Measurements from ENCODE around the gene GTF2A1. TPM values are rescaled to one million over a fixed set of nuclear protein-coding genes. Genes with fewer than 3 reads are reported as not detected.

Gene GTF2A1
- total RNA-seq, 1 donor from 2014 or later, result 63.1 TPM

DNA sequence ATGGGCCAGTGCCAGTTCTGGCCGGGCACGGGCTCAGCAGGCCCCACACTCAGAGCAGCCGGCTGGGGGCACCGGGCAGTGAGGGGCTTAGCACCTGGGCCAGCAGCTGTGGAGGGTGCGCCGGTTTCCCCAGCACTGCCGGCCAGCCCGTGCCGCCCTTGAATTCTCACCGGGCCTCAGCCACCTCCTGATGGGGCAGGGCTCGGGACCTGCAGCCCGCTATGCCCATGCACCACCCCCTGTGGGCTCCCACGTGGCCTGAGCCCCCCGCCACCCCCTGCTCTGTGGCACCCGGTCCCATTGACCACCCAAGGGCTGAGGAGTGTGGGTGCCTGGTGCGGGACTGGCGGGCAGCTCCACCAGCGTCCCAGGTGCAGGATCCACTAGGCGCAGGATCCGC, 15.4 kb upstream of the GTF2A1 start:
- Histone ChIP-seq H3K4me3 (no peak overlapping the region), H3K4me2 (no peak overlapping the region), H3K79me2 (ENCODE audit: low read depth) (no peaks in the 10 kb centered on the region), H3K4me1 (peaks cover 25% of the 10 kb centered on the region), H3F3A (ENCODE audit: low read depth) (no peaks in the 10 kb centered on the region), H3K9me3 (ENCODE audit: low read depth) (no peaks in the 10 kb centered on the region), H3K27ac (no peak overlapping the region), H3K9ac (no peak overlapping the region), H3K27me3 (no peaks in the 10 kb centered on the region), H3K36me3 (no peaks in the 10 kb centered on the region), H4K20me1 (ENCODE audit: low read depth) (no peaks in the 10 kb centered on the region), H2AFZ (replicated peaks) (no peak overlapping the region)
- Mint-ChIP-seq H3K9me3 (peaks cover 4% of the 10 kb centered on the region), H3K4me3 (no peak overlapping the region), H3K27ac (no peak overlapping the region), H3K27me3 (ENCODE audit: insufficient read depth, low read depth) (no peaks in the 10 kb centered on the region), H3K36me3 (no peaks in the 10 kb centered on the region), H3K4me1 (peaks cover 11% of the 10 kb centered on the region)
- TF ChIP-seq EZH2 (IDR thresholded peaks at IDR 0.05) (no peak), EZH2phosphoT487 (IDR thresholded peaks at IDR 0.05) (no peak)
- TF ChIP-seq, protein P1, sequence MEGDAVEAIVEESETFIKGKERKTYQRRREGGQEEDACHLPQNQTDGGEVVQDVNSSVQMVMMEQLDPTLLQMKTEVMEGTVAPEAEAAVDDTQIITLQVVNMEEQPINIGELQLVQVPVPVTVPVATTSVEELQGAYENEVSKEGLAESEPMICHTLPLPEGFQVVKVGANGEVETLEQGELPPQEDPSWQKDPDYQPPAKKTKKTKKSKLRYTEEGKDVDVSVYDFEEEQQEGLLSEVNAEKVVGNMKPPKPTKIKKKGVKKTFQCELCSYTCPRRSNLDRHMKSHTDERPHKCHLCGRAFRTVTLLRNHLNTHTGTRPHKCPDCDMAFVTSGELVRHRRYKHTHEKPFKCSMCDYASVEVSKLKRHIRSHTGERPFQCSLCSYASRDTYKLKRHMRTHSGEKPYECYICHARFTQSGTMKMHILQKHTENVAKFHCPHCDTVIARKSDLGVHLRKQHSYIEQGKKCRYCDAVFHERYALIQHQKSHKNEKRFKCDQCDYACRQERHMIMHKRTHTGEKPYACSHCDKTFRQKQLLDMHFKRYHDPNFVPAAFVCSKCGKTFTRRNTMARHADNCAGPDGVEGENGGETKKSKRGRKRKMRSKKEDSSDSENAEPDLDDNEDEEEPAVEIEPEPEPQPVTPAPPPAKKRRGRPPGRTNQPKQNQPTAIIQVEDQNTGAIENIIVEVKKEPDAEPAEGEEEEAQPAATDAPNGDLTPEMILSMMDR (IDR thresholded peaks at IDR 0.05), result no peak
- DNase-seq (ENCODE audit: low spot score), result no peak

DNA sequence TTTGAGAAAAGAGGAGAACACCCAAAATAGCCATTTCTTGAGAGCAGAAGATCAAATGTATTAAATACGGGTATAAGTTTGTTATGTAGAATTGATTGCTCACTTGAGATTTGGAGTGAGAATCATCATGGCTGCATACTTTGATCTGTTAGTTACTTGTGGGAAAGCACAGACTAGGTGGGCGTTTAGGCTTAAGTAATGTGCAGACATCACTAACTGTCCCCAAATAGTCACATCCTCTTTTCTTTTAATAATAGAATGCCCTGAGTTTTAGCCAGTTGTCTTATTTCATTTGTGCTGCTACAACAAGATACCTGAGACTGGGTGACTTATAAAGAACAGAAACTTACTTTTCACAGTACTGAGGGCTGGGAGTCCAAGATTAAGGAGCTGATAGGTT, 14.3 kb upstream of the GTF2A1 start:
- Histone ChIP-seq H2AFZ (replicated peaks) (no peak overlapping the region), H4K20me1 (ENCODE audit: low read depth) (no peaks in the 10 kb centered on the region), H3K4me1 (peaks cover 26% of the 10 kb centered on the region), H3K9me3 (ENCODE audit: low read depth) (no peaks in the 10 kb centered on the region), H3K36me3 (no peaks in the 10 kb centered on the region), H3K27ac (no peak overlapping the region), H3K4me3 (no peak overlapping the region), H3K9ac (no peak overlapping the region), H3K27me3 (no peaks in the 10 kb centered on the region), H3K79me2 (ENCODE audit: low read depth) (no peaks in the 10 kb centered on the region), H3F3A (ENCODE audit: low read depth) (no peaks in the 10 kb centered on the region), H3K4me2 (no peak overlapping the region)
- TF ChIP-seq, protein P1 (IDR thresholded peaks at IDR 0.05), result no peak
- no peak for TF ChIP-seq EZH2phosphoT487 (IDR thresholded peaks at IDR 0.05)
- TF ChIP-seq EZH2 (IDR thresholded peaks at IDR 0.05), result no peak
- Mint-ChIP-seq H3K27ac (no peak overlapping the region), H3K4me1 (peaks cover 11% of the 10 kb centered on the region), H3K4me3 (no peak overlapping the region), H3K27me3 (ENCODE audit: insufficient read depth, low read depth) (peaks cover 3% of the 10 kb centered on the region), H3K36me3 (no peaks in the 10 kb centered on the region), H3K9me3 (peaks cover 3% of the 10 kb centered on the region)
- DNase-seq (ENCODE audit: low spot score), result no peak

DNA sequence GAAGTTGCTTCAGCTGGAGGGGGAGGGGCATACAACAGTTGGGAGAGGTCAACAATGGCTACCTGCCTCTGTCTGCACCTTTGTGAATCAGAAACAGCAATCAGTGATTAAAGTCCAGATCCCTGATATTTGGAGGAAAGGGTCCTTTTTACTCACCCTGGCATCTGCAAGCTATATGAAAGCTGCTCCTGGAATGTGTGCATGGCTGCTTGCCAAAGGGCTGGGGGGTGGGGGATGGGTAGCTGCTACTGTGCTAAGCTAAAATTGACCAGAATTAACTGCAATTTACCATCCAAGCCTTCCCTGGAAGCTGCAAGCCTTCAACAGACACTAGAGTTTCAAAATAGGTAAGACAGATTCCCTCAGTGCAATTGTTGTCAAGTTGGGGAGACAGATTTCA, 13.5 kb upstream of the GTF2A1 start:
- no peak overlapping the region for H2AFZ ChIP-seq (replicated peaks)
- H3K4me1 Mint-ChIP-seq, result peaks cover 11% of the 10 kb centered on the region
- H3K27me3 ChIP-seq, result no peaks in the 10 kb centered on the region
- H3K4me3 Mint-ChIP-seq, result no peak overlapping the region
- no peaks in the 10 kb centered on the region for H3K79me2 ChIP-seq (ENCODE audit: low read depth)
- H3K4me2 ChIP-seq, result no peak overlapping the region
- no peaks in the 10 kb centered on the region for H3K36me3 Mint-ChIP-seq
- H3K27ac ChIP-seq, result no peak overlapping the region
- H3K4me1 ChIP-seq, result peaks cover 26% of the 10 kb centered on the region
- no peaks in the 10 kb centered on the region for H3K36me3 ChIP-seq
- no peaks in the 10 kb centered on the region for H3F3A ChIP-seq (ENCODE audit: low read depth)
- DNase-seq (ENCODE audit: low spot score), result no peak
- H3K9me3 ChIP-seq (ENCODE audit: low read depth), result no peaks in the 10 kb centered on the region
- no peaks in the 10 kb centered on the region for H4K20me1 ChIP-seq (ENCODE audit: low read depth)
- H3K27ac Mint-ChIP-seq, result no peak overlapping the region
- no peak overlapping the region for H3K4me3 ChIP-seq
- TF ChIP-seq, protein P1 (IDR thresholded peaks at IDR 0.05), result no peak
- TF ChIP-seq EZH2phosphoT487 (IDR thresholded peaks at IDR 0.05) (no peak), EZH2 (IDR thresholded peaks at IDR 0.05) (no peak)
- H3K9ac ChIP-seq, result no peak overlapping the region
- H3K9me3 Mint-ChIP-seq, result peaks cover 6% of the 10 kb centered on the region
- H3K27me3 Mint-ChIP-seq (ENCODE audit: insufficient read depth, low read depth), result peaks cover 3% of the 10 kb centered on the region

Data from neural progenitor cell (in vitro differentiated cells).